Ishikawa (cell line): Measurements from ENCODE around the gene PTPRN2.

ENCODE experiments used
- EGR1 ChIP-seq: IDR thresholded peaks from 2 replicates; pipeline ENCODE4 v1.6.1; 2012
- RAD21 ChIP-seq: IDR thresholded peaks from 2 replicates; pipeline ENCODE4 v1.6.1; 2012; ENCODE audit warnings: low read depth

- no peak for TF ChIP-seq RAD21
- TF ChIP-seq EGR1: no peak
These were observed 144.5 kb downstream of the PTPRN2 start for GRCh38 chr7:158443014-158443687.
